Ramos (cell line): ENCODE results near the gene NCOA5.

ENCODE experiments used
- in situ Hi-C: fragments of 300-500 bp; cut with MboI; formaldehyde crosslinking; loops from one replicate; pipeline ENCODE4 v1.14.3; 2022; ENCODE audit warnings: low sequenced_read_pairs; ENCODE audit not compliant: unreplicated experiment

The NCOA5 gene

DNA sequence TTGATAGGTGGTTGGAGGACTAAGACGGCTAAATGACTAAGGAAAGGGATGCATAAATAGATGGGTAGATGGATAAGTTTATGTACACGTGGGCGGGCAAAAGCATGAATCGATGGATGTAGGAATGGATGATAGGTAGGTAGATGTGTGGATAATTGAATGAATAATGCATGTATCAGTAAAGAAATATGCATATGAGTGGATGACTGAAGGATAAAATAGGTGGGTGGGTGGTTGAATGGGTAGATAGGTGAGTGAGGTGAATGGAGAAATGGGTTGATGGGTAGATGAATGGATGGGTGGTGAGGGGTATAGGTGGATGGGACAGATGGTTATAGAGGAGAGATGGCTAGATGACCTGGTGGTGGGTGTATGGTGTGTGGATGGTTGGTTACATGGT is 40.6 kb downstream of the NCOA5 start:
- in situ Hi-C loops: no loop called here

GRCh38 chr20:46047821-46048220 is 41.9 kb downstream of the NCOA5 start:
- in situ Hi-C loops: no loop called here

DNA sequence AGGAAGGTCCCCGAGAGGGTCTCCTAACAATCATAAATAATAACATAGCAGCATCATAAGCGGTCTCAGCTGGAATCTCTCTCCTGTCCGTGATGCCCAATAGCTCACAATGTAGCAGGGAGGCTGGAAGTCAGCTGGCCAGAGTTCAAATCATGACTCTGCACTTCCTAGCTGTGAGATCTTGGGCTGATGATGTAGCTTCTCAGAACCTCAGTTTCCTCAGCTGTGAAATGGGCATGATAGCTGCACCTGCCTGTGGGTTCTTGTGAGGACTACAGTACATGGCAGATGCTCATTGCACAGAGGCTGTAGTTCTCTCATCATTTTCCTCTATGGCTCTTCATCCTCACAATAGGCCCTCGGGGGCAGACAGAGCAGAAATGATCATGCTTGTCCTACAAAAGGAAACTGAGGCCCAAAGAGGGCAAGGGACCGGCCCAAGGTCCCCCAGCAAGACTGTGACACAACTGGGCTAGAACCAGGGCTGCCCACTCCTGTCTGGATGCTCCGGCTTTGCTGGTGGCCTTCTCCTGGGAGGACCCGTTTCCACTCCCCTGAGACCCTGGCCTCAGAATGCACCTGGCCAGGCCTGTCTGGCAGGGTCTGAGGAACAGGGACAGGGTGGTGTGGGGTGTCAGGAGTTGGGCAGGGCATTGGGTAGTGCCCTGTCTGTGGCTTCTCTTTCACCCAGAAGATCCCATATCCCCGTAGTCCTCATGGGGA is 43.0 kb downstream of the NCOA5 start:
- in situ Hi-C loops: no loop called here

- in situ Hi-C loops: no loop called here
Measured at GRCh38 chr20:46044896-46045295, 44.9 kb downstream of the NCOA5 start.

GRCh38 chr20:46043556-46043955 is 46.2 kb downstream of the NCOA5 start:
- in situ Hi-C loops: no loop called here

DNA sequence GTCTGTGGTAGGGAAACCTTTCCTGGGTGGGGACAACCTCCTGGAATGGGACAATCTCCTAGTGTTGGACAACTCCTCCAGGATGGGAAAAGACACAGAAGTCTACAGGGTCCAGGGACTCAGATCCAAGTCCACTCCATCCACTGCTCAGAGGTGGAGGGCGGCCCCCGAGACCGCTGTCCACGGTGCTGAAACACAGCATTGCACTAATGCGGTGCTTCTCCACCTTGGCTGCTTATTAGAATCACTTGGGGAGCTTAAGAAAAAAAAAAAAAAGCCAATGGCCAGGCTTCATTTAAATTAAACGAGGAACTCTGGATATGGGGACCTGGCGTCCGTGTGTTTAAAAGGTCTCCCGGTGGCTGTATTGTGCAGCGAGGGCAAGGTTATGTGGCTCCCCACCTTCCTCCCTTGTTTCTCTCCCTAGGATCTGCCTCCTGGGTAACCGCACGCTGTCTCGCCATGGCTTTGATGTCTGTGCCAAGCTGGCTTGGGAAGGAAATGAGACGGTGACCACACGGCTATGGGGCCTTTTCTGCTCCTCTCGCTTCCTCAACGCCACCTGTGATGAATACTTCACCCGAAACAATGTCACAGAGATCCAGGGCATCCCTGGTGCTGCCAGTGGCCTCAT is 48.7 kb downstream of the NCOA5 start:
- in situ Hi-C loops: no loop called here

- in situ Hi-C loops: no loop called here
Measured at GRCh38 chr20:46037036-46037435, 52.7 kb downstream of the NCOA5 start.

DNA sequence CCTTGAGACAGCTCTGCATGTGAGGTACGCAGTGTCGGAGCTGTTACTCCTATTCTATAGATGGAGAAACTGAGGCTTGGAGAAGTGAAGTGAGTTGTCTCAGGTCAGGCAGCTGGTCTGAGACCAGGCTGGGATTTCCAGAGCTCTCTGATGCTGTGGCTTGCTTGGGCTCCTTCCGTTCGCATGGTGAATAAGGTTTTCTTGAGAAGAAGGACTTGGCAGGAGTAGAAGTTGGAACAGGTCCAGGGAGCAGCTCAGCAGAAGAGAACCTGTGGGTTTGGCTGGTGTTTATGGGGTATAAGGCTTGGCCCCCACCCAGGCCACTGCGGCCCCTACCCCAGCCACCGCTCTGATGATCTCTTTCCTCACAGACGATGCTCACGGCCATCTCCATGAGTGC is 53.4 kb downstream of the NCOA5 start:
- in situ Hi-C loops: no loop called here

DNA sequence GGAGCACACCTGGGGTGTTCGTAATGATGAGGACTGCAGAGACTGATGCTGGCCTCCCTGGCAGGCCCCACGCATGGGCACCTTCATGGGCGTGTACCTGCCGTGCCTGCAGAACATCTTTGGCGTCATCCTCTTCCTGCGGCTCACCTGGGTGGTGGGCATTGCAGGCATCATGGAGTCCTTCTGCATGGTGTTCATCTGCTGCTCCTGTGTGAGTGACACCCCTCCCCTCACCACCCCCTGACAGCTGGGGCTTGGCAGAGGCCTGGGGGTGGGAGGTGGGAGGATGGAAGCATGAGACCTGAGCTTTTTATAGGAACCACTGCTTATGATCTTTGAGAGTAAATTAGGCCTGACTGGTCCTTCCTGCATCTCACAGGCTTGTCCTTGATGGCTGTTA is 54.0 kb downstream of the NCOA5 start:
- in situ Hi-C loops: no loop called here

- in situ Hi-C loops: no loop called here
Measured at GRCh38 chr20:46035253-46035652, 54.5 kb downstream of the NCOA5 start.

DNA sequence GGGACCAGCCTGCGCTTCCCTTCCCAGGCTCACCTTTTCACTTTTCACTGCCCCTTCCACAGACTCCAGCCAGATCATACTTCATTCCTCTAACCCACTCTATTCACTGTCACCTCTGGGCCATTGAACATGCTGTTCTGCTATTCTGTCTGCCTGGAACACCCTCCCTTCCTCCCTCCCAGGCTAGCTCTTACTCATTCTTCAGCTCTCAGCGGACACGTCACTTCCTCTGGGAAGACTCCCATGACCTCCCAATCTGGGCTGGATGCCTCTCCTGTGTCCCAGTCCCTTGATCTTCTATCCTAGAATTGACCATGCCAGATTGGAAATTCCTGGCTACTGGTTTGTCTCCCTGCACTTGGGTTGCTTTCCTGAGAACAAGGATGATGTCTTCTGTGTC is 55.7 kb downstream of the NCOA5 start:
- in situ Hi-C loops: no loop called here

DNA sequence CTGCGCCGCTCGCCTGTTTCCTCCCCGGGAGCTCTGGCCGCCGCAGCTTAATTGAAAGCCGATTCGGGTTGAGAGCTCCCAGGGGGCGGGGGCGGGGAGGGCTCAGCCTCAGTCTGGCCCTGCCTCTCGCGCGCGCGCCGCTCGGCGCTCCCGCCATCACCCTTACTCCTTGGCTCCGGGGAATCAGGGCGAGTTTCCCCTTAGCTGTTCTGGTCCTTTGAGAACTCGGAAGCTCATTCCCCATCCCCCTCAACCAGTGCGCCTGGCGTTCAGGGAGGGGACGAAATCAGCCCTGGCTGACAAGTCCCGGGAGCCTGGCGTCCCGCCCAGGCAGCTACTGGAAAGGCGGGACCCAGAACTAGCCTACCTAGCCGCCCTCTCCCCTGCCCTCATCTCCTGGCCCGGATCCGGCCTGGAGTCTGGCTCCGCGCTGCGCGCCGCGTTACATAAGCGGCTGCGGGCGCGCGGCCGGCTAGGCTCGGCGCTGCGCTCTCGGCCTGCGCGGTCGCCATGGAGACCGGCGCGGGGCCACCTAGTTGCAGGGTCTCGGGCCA is 58.0 kb downstream of the NCOA5 start:
- in situ Hi-C loops: no loop called here

- in situ Hi-C loops: no loop called here
Measured at GRCh38 chr20:46031014-46031569, 58.7 kb downstream of the NCOA5 start.

GRCh38 chr20:46030284-46031013 is 59.3 kb downstream of the NCOA5 start:
- in situ Hi-C loops: no loop called here

GRCh38 chr20:46028772-46029371 is 60.9 kb downstream of the NCOA5 start, which contains the start of gene SLC12A5:
SLC12A5 (plus strand) TSS chr20:46029215; CDS start chr20:46029345, 130 bp downstream.
- in situ Hi-C loops: no loop called here

DNA sequence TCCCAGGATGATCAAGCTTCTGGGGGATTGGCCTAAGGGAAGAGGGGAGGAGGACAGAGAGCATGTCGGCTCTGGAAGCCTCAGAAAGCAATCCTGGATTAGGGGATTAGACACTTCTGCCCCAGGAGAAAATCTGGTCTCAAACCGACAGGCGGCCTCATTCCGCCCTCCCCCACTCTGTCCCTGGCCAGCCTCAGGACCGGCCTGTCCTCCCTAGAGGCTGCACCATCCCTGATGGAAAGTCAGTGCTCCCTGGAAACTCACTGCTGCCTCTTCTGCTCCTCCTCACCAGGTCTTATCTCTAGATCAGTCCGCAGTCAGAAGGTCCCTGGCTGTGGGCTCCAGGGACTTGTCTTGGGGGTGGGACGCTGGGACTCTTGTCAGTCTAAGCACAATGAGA is 61.7 kb downstream of the NCOA5 start:
- in situ Hi-C loops: no loop called here

DNA sequence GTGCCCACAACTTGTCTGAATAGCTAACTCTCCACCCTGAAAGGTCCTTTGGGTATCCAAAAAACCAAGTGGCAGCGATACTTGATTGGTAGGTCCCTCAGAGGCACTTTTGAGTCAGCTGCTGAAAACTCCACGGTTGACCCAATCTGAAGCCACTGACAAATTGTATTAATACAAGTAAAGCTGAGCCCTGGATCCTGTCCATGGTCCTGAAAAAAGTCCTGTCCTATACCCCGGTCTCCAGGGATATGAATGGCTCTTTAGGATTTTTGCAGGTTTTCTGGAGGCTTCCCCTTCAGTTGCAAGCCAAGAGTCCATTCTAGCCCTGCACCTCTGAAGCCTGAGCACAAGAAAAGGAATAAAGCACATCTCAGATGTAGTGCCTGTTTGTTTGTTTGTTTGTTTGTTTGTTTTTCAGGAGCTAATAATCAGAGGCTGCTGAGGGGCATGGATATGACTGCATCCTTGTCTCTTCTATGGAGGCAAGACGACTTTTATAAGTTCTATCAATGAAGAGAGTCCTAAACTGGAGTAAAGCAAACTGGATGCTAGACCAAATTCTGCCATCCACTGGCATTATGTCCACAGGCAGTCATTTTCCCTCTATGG is 62.4 kb downstream of the NCOA5 start:
- in situ Hi-C loops: no loop called here

- in situ Hi-C loops: no loop called here
Measured at GRCh38 chr20:46025376-46025783, 64.4 kb downstream of the NCOA5 start.

DNA sequence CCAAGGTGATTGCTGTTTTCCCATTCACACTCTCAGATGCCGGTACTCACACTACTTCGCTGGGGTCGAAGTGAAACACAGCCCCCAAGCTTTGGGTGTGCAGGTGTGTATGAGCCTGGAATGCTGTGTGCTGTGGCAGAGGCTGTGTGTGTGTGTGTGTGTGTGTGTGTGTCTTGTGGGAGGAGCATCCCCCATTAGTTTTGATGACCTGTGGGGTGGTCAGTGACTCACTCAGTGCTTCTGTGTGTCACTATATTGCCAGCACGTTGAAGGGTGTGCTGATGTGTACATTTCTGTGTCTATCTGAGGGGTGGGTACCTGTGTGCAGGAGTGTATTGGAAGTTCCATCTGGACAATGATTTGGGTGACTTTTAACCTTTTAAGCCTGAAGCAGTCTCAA is 65.8 kb downstream of the NCOA5 start:
- in situ Hi-C loops: loop anchor here (25.0 kb wide), 1 partner anchor 663 kb away; the partner anchor contains the start of gene TP53RK

- in situ Hi-C loops: loop anchor here (25.0 kb wide), 1 partner anchor 664 kb away; the partner anchor contains the start of gene TP53RK
Measured at GRCh38 chr20:46023148-46023484, 66.6 kb downstream of the NCOA5 start.
